Hematopoietic multipotent progenitor cell treated with erythropoietin and hydrocortisone succinate and interleukin-3 and kit ligand, for 6 days (in vitro differentiated cells): ENCODE data around the gene SNX6.
"Not testable (repeated sequence)": the region's sequence is repeated elsewhere in the genome, so short reads cannot be mapped to it uniquely, and the experiment has no call there.

Experiments used
- DNase-seq: peaks from one replicate; pipeline ENCODE4 v3.0.0-alpha.2; 2015

The SNX6 gene

GRCh38 chr14:34556498-34556829 lies 73.5 kb downstream of the SNX6 start:
- DNase-seq = not testable (repeated sequence)

DNA sequence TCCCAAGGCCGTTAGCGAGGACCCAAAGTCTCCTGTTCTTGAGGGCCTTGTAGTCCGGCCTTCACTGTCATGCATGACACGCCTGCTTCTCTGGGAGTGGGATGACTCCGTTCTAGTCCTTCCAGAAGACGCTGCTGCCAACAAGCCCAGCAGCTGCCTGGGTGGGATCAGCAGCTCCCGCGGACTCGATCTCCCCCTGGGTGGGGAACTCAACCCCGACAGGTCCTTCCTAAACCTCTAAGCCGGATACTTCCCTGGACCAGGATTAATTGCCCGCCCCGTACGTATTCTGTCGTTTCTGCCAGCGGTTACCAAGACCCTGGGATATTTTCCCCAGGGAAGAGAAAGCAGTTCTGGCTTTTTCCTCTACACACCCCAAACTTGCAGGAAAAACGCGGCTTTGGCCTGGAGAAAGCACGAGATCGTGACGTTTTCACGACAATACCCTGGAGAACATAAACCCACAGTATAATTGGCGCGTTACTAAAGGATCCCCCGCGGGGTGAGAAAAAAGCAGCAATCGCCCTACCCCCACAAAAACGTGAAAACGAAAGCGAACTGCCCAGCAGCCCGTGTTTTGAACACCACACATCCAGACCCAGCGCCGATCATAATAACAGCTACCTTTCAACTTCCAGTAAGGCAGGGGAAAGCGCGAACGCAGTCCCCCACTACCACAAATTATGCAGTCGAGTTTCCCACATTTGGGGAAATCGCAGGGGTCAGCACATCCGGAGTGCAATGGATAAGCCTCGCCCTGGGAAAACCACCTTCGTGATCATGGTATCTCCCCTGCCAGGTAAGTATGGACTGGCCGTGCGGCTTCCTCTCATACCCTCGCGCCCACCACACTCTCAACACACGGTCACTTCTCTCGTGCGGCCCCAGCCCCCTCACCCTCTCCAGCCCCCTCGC lies 74.1 kb downstream of the SNX6 start:
- DNase-seq = not testable (repeated sequence)

GRCh38 chr14:34554540-34555250 lies 75.3 kb downstream of the SNX6 start:
- peak; percentile 18 for DNase-seq

- not testable (repeated sequence) for DNase-seq
Measured at GRCh38 chr14:34549276-34549966, 80.5 kb downstream of the SNX6 start.

- DNase-seq = no peak
Measured at GRCh38 chr14:34548472-34548981, 81.4 kb downstream of the SNX6 start.

DNA sequence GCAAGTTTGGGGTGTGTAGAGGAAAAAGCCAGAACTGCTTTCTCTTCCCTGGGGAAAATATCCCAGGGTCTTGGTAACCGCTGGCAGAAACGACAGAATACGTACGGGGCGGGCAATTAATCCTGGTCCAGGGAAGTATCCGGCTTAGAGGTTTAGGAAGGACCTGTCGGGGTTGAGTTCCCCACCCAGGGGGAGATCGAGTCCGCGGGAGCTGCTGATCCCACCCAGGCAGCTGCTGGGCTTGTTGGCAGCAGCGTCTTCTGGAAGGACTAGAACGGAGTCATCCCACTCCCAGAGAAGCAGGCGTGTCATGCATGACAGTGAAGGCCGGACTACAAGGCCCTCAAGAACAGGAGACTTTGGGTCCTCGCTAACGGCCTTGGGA lies 82.8 kb downstream of the SNX6 start:
- not testable (repeated sequence) for DNase-seq

DNA sequence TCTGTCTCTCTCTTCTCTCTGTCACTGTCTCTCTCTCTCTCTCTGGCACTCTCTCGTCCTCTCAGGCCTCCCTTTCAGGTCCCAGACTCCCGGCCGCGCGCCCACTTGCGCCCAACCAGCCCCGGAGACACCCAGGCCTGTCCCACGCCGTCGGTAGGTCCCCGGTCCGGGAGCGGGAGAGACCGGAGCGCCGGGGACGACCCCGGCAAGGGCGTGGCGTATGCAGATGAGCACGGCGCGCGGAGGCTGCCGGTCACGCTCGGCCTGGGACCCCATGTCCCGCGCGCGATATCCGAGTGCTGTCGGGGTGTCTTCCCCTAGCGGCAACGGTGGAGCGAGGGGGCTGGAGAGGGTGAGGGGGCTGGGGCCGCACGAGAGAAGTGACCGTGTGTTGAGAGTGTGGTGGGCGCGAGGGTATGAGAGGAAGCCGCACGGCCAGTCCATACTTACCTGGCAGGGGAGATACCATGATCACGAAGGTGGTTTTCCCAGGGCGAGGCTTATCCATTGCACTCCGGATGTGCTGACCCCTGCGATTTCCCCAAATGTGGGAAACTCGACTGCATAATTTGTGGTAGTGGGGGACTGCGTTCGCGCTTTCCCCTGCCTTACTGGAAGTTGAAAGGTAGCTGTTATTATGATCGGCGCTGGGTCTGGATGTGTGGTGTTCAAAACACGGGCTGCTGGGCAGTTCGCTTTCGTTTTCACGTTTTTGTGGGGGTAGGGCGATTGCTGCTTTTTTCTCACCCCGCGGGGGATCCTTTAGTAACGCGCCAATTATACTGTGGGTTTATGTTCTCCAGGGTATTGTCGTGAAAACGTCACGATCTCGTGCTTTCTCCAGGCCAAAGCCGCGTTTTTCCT lies 83.4 kb downstream of the SNX6 start:
- DNase-seq = not testable (repeated sequence)

DNA sequence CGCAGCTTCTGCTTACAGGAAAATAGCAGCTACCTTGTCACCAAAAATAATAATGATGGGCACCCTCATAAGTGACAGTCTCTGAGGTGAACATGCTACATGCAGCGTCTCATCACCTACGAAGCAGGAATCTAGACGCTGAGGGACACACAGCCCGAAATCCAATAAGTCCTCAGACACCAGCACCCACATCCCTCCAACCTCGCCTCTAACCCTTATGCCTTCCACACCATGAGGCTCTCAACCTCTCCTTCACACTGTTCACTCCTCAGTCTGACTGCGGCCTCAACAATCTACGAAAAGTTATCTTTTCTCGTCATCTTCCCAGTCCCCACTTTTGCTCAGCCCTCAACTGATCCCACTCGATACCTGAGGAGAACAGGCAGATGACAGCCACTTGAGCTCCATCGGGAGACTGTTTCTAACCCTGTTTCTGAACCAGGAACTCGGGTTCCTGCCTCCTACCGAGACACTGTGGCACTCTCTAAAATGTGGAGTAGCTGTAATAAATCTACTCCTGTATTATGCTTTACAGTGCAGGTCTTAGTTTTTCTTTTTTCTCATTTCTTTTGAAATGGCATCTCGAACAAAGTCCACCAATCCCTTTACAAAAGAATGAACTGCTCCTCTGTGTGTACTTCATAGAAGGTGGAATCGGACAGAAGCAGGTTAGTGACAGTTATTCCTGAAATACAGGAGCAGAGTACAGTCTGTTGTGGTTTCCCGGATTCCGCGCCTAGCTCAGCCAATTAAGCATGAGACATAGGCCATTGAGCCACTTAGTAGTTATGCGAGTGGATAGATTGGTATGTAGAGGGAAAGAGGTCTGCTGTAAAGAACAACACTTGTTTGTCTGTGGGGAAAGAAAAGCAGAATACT lies 89.5 kb downstream of the SNX6 start:
- DNase-seq = not testable (repeated sequence)

GRCh38 chr14:34539407-34540180 lies 90.4 kb downstream of the SNX6 start, which contains the start of gene EAPP:
Gene EAPP, minus strand, starts transcription at chr14:34539701. Its CDS starts 73 bp downstream, at chr14:34539628.
- DNase-seq = peak; percentile 98

- DNase-seq = peak; percentile 15
Measured at GRCh38 chr14:34538871-34539406, 91.0 kb downstream of the SNX6 start.

DNA sequence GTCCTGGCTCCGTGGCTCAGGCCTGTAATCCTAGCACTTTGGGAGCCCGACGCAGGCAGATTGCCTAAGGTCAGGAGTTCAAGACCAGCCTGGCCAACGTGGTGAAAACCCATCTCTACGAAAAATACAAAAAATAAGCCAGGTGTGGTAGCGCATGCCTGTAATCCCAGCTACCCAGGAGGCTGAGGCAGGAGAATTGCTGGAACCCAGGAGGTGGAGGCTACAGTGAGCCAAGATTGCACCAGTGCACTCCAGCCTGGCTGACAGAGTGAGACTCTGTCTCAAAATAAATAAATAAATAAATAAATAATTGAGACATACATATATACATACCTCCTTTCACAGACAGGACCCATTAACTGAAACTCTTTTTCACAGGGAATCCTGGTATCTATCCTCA lies 91.9 kb downstream of the SNX6 start:
- DNase-seq = not testable (repeated sequence)

GRCh38 chr14:34537677-34538009 lies 92.3 kb downstream of the SNX6 start:
- DNase-seq = no peak

- no peak for DNase-seq
Measured at GRCh38 chr14:34536951-34537676, 92.8 kb downstream of the SNX6 start.

- no peak for DNase-seq
Measured at GRCh38 chr14:34527591-34527990, 102.4 kb downstream of the SNX6 start.

- not testable (repeated sequence) for DNase-seq
Measured at GRCh38 chr14:34524216-34524615, 105.7 kb downstream of the SNX6 start.

- no peak for DNase-seq
Measured at GRCh38 chr14:34522496-34522895, 107.5 kb downstream of the SNX6 start.

DNA sequence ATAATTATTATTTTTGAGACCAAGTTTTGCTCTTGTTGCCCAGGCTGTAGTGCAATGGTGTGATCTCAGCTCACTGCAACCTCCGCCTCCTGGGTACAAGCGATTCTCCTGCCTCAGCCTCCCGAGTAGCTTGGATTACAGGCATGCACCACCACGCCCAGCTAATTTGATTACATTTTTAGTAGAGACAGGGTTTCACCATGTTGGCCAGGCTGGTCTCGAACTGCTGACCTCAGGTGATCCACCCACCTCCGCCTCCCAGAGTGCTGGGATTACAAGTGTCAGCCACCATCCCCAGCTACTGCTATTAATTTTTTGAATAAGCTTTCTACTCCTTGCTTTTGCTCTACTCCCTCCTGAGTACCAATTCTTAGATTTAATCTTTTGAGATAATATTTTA lies 108.9 kb downstream of the SNX6 start:
- DNase-seq = not testable (repeated sequence)

DNA sequence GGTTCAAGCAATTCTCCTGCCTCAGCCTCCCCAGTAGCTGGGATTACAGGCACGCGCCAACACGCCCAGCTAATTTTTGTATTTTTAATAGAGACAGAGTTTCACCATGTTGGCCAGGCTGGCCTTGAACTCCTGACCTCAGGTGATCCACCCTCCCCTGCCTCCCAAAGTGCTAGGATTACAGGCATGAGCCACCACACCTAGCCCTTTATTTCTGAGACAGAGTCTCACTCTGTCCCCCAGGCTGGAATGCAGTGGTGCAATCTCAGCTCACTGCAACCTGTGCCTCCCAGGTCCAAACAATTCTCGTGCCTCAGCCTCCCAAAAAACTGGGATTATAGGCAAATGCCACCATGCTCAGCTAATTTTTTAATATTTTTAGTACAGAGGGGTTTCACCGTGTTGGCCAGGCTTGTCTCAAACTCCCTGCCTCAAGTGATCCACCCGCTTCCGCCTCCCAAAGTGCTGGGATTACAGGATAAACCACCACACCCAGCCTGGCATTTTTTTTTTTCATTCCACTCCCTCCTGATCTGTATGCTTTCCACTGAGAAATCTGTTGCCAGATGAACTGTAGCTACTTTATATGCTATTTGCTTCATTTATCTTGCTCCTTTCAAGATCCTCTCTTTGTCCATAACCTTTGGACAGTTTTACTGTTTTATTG lies 109.5 kb downstream of the SNX6 start:
- not testable (repeated sequence) for DNase-seq
